GF-D8 (cell line): ENCODE measurements around the gene PITPNM2.

Experiments
- DNase-seq: peaks from one replicate; lab custom pipeline; 2025; lab: John Stamatoyannopoulos, UW

Gene PITPNM2

DNA sequence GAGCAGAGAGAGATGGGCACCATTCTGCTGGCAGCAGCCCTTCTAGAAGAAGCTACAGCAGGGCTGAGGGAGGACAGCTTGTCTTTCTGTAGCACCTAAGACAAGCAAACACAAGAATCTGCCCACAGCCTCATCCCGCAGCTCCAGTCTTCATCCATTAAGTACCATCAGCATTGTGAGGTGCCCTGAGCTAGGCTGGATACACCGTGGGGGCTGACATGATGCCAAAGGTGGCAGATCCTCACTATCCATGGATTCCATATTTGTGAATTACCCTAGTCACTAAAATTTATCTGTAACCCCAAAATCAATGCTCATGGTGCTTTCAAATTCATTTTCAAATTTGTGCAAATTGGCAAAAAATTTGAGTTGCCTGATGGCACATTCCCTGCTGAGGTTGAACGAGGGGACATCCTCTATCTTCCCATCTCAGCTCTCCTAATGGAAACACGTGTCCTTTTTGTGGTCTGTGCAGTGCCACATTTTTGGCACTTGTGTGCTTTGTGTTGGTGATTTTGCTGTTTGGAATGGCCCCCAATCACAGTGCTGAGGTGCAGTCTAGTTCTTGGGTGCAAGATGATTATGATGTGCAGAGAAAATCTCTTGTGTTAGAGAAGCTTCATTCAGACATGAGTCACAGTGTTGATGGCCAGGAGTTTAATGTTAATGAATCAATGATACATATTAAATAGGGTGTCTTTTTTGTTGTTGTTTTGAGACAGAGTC lies 7.0 kb downstream of the PITPNM2 start:
- no peak for DNase-seq

DNA sequence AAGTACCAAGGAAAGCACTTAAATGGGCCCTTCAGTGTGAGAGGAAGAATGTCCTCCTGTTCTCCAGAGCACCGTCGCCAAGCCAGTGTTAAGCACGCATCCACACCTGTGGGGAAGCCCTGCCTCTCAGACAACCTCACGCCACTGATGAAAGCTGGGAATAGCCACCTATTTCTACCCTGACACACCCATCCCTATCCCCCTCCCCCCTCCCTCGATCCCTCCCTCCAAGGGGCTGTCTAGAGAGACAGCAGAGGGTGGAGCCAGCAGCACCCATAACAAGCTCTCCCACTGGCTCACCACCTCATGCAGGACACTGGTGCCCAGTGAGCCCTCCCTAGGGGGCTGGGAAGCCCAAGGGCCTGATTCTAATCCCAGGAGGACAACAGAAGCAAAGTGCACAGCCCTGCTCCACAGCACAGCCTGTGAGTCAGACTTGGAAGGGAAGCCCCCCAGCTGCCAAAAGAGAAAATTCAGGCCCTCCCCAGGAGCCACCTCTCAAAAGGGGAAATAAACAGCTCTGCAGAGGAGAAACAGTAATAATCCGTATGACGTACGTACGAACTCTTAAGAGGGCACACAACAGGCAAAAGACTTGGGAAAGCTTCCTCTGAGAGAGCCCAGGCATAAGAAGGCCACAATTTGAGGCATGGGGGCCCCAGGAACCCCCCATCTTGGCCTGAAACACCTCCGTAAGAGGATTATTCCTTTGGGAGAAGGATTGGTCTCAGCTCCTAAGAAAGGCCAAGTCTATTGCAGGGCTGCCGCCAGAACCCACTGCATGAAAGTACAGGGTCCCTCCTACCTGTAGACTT lies 7.8 kb downstream of the PITPNM2 start:
- no peak for DNase-seq

DNA sequence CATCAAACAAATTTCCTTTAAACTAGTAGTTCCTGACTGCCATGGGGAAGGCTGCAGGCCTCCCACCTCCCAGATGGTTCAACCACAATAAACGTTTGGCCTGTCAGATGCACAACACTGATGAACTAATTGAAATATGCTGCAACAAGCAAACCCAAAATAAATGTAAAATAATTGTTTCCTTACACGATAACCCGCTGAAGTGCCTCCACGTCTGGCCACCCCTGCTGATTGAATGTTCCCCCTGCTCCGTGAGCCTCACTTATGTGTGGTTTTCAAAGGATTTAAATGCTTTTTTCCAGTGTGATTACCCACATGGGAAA lies 8.4 kb downstream of the PITPNM2 start:
- no peak for DNase-seq

GRCh38 chr12:123141615-123142517 lies 9.0 kb downstream of the PITPNM2 start:
- DNase-seq: no peak

DNA sequence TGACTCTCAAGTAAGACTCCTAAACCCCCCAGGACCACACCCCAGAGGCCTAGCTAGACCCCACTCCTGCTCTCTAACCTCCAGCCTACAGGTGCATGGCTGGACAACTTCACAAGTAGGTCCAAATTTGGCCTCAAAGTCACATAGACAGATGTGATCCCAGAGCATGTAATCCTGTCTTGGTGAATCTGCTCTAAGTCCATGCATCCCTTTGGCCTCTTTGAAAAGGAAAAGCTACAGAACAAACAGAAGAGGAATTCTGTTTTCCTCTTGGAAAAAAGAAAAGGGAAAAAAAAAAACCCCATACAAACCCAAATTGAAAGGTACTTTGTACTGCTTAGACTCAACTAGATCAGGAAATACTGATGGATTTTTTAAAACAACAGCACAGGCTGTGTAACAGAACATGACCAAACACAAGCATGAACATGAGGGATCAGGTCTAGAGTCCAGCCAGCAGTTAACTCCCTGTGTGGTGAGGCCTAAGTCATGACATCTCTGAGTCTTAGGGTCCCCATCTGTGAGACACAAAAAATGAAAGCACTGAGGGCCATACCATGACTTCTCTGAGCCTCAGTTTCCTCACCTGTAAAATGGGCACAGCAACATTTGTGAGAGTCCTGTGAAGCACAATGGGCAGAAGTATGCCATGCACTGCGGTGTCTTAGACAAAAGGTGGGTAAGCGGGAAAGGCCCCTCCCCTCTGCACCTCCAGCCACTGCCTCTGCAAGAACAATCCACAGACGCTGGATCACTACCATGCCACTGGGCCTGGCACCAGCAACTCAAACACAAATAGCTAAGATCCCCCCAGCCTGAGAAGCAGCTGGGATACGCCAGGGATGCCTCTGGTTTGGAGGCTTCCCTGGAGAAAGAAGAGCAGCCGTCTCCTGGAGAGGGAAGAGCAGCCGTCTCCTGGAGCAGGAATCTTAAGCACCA lies 9.9 kb downstream of the PITPNM2 start:
- DNase-seq: no peak

DNA sequence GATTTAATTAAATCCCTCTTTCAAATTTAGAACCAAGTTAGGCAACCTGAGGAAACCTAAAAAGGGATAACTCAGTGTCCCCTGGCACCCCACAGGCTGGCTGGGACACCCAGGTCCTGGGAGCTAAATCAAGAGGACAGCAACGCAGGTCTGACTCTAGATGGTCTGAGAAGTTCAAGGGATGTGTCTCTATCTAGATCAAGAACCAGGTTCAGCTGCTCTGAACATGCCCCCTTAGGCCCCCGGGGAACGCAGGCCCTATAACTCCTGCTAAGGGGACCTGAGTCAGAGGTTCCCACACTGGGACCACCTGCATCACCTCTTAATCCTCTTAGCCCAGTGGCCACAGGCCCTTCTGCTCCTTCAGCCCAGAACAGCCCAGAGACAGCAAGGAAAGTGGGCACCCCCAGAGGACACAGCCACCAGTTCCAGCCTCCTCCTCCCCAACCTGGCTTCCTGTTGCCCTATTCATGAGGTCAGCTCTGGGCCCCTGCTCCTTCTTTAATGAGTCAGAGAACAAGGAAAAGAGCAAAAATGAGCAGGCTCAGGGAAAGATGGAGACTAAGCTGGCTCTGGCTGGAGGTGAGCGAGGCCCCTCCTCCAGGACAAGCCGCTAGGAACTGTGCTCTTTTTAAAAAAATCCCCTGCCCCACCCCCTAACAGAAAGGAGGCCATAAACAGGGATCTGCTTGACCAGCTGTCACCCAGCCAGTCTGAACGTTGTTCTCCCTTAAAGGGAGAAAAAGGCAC lies 10.8 kb downstream of the PITPNM2 start:
- no peak for DNase-seq

GRCh38 chr12:123135688-123136087 lies 15.2 kb downstream of the PITPNM2 start:
- no peak for DNase-seq

DNA sequence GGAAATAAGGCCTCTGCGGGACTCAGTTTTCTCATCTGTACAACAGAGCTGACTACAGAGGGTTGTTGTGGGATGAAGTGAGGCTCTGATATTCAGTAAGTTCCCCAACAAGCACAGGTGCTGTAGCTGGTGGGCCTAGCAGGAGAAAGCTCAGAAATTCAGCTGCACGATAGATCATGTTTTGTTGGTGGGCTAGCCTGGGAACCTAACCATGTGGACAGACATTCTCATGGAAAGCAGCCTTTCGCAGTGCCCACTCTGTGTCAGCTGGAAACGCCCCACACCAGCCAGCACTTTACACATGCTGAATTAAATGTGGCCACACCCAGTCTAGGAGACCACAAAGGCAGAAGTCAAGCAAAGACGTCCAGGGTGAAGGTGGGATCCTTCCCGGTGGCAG lies 16.1 kb downstream of the PITPNM2 start:
- DNase-seq: no peak

DNA sequence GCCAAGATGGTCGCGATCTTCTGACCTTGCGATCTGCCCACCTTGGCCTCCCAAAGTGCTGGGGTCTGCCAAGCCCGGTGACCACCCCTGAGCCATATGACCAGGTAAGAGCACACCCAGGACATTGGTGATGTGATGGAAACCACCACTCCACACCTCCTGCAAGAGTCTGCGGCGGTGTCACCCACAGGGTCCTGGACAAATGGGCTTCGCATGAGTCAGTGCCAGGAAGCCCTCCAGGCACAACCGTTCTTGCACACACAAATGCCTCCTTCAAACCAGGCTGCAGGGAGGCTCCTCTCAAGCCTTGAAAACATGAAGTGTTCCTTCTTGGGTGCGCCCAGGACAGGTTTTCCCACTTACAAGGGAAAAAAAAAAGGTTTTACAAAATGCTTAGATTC lies 16.6 kb downstream of the PITPNM2 start:
- no peak for DNase-seq

- no peak for DNase-seq
Observed at GRCh38 chr12:123133701-123134100, 17.2 kb downstream of the PITPNM2 start.

- no peak for DNase-seq
Observed at GRCh38 chr12:123132951-123133619, 17.8 kb downstream of the PITPNM2 start.

DNA sequence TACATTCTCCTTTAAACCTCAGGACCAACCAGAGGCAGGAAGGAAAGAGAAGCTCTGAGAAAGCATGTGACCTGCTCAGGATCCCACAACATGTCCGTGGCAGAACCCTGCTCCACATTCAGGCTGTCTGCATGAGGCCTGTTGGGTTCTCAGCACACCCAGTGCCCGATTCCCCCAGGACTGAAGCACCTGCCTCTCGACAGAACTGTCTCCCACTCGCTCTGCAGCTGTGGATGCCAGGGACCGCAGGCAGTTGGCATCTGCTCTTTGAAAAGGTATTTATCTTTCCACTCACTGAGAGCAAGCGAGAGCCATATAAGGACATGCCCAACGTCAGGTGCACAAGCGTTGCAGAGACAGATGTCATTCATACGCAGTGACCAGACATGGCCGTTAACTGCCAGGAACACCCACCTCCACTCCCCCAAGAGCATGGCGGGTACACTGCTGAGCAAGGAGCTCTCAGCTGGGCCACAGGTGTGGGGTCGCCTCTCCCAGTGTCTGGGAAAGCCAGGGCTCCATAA lies 18.9 kb downstream of the PITPNM2 start:
- DNase-seq: no peak

DNA sequence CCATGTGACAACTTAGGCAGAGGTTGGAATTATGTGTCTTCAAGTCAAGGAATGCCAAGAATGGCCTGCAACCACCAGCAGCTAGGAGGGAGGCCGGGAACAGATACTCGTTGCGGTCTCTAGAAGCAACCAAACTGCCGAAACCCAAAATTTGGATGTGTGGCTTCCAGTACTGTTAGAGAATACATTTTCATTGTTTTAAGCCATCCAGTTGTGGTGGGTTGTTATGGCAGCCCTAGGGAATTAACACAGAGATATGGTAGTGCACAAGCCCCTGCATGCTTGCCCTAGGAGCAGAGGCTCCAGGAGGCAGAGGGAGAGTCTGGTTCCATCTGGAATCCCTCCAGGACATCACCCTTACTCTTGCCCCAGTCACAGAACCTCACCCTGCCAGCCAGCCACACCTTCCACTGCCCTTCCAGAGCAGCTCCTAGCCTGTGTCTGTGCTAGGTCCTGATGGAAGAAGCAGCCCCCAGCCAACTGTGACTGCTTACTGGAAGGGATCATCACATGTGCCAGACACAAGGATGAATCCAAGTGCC lies 19.5 kb downstream of the PITPNM2 start:
- no peak for DNase-seq

GRCh38 chr12:123129621-123130020 lies 21.3 kb downstream of the PITPNM2 start:
- no peak for DNase-seq

DNA sequence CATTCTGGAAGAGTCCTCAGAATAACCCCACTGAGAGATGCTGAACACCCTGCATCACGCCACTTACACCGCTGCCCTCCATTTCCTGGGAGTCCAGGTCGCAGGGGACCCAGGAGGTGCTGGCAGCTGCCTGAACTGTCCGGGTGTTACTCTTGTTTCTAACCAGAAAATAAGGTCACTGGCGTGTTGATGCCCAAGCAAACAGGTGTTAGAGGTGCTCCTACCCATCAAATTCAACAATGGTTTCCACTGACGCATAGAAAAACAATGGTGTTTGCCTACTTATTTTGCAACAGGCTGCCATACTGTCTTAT lies 23.8 kb downstream of the PITPNM2 start:
- DNase-seq: no peak

GRCh38 chr12:123126294-123127181 lies 24.4 kb downstream of the PITPNM2 start:
- no peak for DNase-seq

GRCh38 chr12:123122626-123123025 lies 28.3 kb downstream of the PITPNM2 start:
- DNase-seq: no peak

DNA sequence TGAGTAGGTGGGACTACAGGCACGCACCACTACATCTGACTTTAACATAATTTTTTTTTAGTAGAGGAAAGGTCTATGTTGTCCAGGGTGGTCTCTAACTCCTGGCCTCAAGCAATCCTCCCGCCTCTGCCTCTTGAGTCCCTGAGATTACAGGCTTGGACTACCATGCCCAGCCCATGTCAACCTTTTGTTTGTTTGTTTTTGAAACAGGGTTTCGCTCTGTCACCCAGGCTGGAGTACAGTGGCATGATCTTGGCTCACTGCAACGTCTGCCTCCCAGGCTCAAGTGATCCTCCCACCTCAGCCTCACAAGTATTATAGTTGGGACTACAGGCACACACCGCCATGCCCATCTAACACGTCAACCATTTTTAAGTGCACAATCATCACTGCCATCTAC lies 29.2 kb downstream of the PITPNM2 start:
- no peak for DNase-seq
